Measurements from ENCODE around the gene ENPP6. TPM values are rescaled to one million over a fixed set of nuclear protein-coding genes. Genes with fewer than 3 reads are reported as not detected.

The ENPP6 gene
- total and polyA plus RNA-seq, 3 experiments from 2014 or later: 0.04 to 0.07 TPM; not detected in 1

- peaks cover 1 to 6% of the 10 kb centered on the region in 2 donors for H3K27me3 Mint-ChIP-seq
- no peak for DNase-seq
Measured at GRCh38 chr4:184259866-184260265, 42.2 kb upstream of the ENPP6 start.

DNA sequence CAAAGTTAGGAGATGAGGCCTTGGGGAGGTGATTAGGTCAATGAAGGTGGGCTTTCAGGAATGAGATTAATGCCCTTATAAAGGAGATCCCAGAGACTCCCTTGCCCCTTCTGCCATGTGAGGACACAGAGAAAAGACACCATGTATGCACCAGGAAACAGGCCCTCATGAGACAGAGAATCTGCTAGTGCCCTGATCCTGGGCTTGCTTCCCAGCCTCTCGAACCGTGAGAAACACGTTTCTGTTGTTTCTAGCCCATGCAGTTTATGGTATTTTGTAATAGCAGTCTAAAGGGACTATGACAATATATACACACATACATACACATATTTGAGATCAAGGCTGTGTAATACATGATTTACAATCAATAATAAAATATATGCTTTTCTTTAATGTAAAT is 41.4 kb upstream of the ENPP6 start:
- no peak overlapping the region for H3K4me3 Mint-ChIP-seq
- no peak overlapping the region for H3K27ac ChIP-seq (ENCODE audit: low read depth, low read length)
- CTCF ChIA-PET: no interaction called here

More at GRCh38 chr4:184259866-184260265, 42.2 kb upstream of the ENPP6 start:
- CTCF ChIA-PET: no interaction called here
- Mint-ChIP-seq H3K4me1 (peaks cover 5 to 7% (median 7%) of the 10 kb centered on the region in 3 donors), H3K9me3 (no peaks in the 10 kb centered on the region), H3K4me3 (no peak overlapping the region), H3K36me3 (no peaks in the 10 kb centered on the region), H3K27ac (no peak overlapping the region)
- H3K36me3 ChIP-seq (ENCODE audit: insufficient read depth, low read length): no peaks in the 10 kb centered on the region
- H3K4me1 ChIP-seq (ENCODE audit: insufficient read depth, low read length): peaks cover 3% of the 10 kb centered on the region
- H3K27ac ChIP-seq (ENCODE audit: low read depth, low read length): no peak overlapping the region
- no peak overlapping the region for H3K4me3 ChIP-seq (ENCODE audit: low read length)
- H3K27me3 ChIP-seq (ENCODE audit: insufficient read depth, low read length, poor library complexity, severe bottlenecking): no peaks in the 10 kb centered on the region
- no peaks in the 10 kb centered on the region for H3K9me3 ChIP-seq (ENCODE audit: low read length)
- POLR2A ChIA-PET: no interaction called here

GRCh38 chr4:184255871-184256642 is 38.4 kb upstream of the ENPP6 start:
- H3K4me1 Mint-ChIP-seq: peaks cover 0 to under 1% (median under 1%) of the 10 kb centered on the region in 3 donors
- no peaks in the 10 kb centered on the region for H3K36me3 Mint-ChIP-seq
- ChIA-PET POLR2A (no interaction called here), CTCF (no interaction called here)
- H3K9me3 Mint-ChIP-seq: no peaks in the 10 kb centered on the region
- Histone ChIP-seq H3K27me3 (ENCODE audit: insufficient read depth, low read length, poor library complexity, severe bottlenecking) (no peaks in the 10 kb centered on the region), H3K36me3 (ENCODE audit: insufficient read depth, low read length) (no peaks in the 10 kb centered on the region), H3K9me3 (ENCODE audit: low read length) (no peaks in the 10 kb centered on the region), H3K4me1 (ENCODE audit: insufficient read depth, low read length) (no peaks in the 10 kb centered on the region), H3K4me3 (ENCODE audit: low read length) (no peak overlapping the region), H3K27ac (ENCODE audit: low read depth, low read length) (no peak overlapping the region)
- H3K27ac Mint-ChIP-seq: peak overlapping the region in 2 of 8 donors; percentile 26 to 73
- peaks cover 3 to 6% of the 10 kb centered on the region in 2 donors for H3K27me3 Mint-ChIP-seq
- DNase-seq: no peak
- H3K4me3 Mint-ChIP-seq: no peak overlapping the region

More for the DNA sequence above, 41.4 kb upstream of the ENPP6 start:
- H3K4me1 ChIP-seq (ENCODE audit: insufficient read depth, low read length): no peaks in the 10 kb centered on the region
- no peaks in the 10 kb centered on the region for H3K9me3 Mint-ChIP-seq
- H3K4me3 ChIP-seq (ENCODE audit: low read length): no peak overlapping the region
- no peaks in the 10 kb centered on the region for H3K27me3 ChIP-seq (ENCODE audit: insufficient read depth, low read length, poor library complexity, severe bottlenecking)
- H3K36me3 ChIP-seq (ENCODE audit: insufficient read depth, low read length): no peaks in the 10 kb centered on the region
- H3K27ac Mint-ChIP-seq: no peak overlapping the region
- peaks cover 3 to 6% of the 10 kb centered on the region in 2 donors for H3K27me3 Mint-ChIP-seq
- no peak for DNase-seq
- H3K36me3 Mint-ChIP-seq: no peaks in the 10 kb centered on the region
- POLR2A ChIA-PET: no interaction called here
- H3K9me3 ChIP-seq (ENCODE audit: low read length): no peaks in the 10 kb centered on the region
- H3K4me1 Mint-ChIP-seq: peaks cover 2 to 3% (median 3%) of the 10 kb centered on the region in 3 donors

DNA sequence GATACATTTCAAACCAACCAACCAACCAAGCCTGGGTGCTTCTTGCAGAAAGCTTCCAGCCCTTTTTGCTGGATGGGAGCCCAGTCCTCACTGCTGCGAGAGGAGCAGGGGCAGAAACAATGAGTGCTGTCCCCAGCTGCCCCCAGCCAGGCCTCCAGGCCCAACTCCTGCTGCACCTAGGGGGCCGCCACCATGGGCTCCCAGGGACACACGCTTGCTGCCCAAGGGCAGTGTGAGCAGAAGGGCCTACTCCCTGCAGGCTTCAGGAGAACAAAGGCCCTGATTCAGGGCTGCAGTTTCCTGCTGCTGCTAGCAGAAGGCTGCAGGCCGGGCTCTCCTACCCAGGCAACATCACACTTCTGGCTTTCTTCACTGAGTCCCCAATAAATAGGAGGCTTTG is 37.7 kb upstream of the ENPP6 start:
- Mint-ChIP-seq H3K4me1 (peaks cover 4 to 6% (median 5%) of the 10 kb centered on the region in 3 donors), H3K36me3 (no peaks in the 10 kb centered on the region), H3K4me3 (no peak overlapping the region), H3K9me3 (no peaks in the 10 kb centered on the region), H3K27ac (no peak overlapping the region), H3K27me3 (peaks cover 3 to 6% of the 10 kb centered on the region in 2 donors)
- no peaks in the 10 kb centered on the region for H3K4me1 ChIP-seq (ENCODE audit: insufficient read depth, low read length)
- no peaks in the 10 kb centered on the region for H3K27me3 ChIP-seq (ENCODE audit: insufficient read depth, low read length, poor library complexity, severe bottlenecking)
- ChIA-PET POLR2A (no interaction called here), CTCF (no interaction called here)
- no peaks in the 10 kb centered on the region for H3K36me3 ChIP-seq (ENCODE audit: insufficient read depth, low read length)
- no peak overlapping the region for H3K27ac ChIP-seq (ENCODE audit: low read depth, low read length)
- no peak for DNase-seq
- H3K4me3 ChIP-seq (ENCODE audit: low read length): no peak overlapping the region
- no peaks in the 10 kb centered on the region for H3K9me3 ChIP-seq (ENCODE audit: low read length)

- H3K9me3 Mint-ChIP-seq: no peaks in the 10 kb centered on the region
- no peaks in the 10 kb centered on the region for H3K36me3 Mint-ChIP-seq
- POLR2A ChIA-PET: no interaction called here
Measured at GRCh38 chr4:184253072-184253420, 35.4 kb upstream of the ENPP6 start.

DNA sequence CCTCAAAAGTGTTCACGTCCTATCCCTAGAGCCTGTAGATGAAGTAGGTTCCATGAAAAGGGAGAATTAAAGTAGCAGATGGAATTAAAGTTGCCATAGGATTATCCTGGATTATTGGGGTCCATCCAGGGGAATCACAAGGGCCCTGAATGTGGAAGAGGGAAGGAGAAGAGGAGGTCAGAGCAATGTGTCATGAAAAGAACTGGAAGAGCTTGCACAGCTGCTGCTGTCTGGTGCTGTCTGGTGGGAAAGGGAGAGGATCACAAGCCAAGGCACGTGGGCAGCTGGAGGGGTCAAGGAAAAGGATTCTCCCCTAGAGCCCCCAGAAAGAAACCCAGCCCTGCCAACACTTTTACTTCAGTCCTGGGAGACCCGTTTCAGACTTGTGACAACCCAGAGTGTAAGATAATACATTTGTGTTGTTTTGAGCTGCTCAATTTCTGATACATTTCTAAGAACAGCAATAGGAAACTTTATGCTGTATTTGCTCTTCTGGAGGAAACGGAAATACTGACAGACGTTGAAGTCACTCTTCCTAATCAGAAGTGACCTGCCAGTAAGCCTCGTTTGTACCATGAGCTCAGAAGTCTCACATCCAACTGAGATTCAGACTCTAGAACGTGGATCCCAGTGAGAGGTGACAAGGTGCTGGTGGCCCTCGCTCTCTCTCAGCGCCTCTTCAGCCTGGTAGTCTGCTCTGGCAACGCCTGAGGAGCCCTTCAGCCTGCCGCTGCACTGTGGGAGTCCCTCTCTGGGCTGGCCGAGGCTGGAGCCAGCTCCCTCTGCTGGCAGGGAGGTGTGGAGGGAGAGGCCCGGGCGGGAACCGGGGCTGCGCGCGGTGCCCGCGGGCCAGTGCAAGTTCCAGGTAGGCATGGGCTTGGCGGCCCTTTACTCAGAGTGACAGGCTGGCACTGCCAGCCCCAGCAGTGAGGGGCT is 34.7 kb upstream of the ENPP6 start:
- H3K4me1 Mint-ChIP-seq: peaks cover 4 to 9% (median 5%) of the 10 kb centered on the region in 3 donors
- H3K4me3 Mint-ChIP-seq: no peak overlapping the region
- H3K9me3 ChIP-seq (ENCODE audit: low read length): no peaks in the 10 kb centered on the region
- no peak overlapping the region for H3K4me3 ChIP-seq (ENCODE audit: low read length)
- no peaks in the 10 kb centered on the region for H3K9me3 Mint-ChIP-seq
- no peaks in the 10 kb centered on the region for H3K4me1 ChIP-seq (ENCODE audit: insufficient read depth, low read length)
- no peaks in the 10 kb centered on the region for H3K36me3 Mint-ChIP-seq
- ChIA-PET POLR2A (no interaction called here), CTCF (interaction anchor here (1.7 to 4.8 kb wide), 4 partner anchors 11 to 728 kb away, joined by 3 to 26 read pairs (median 5); no protein-coding TSS in a partner anchor)
- DNase-seq: no peak
- no peaks in the 10 kb centered on the region for H3K36me3 ChIP-seq (ENCODE audit: insufficient read depth, low read length)
- no peak overlapping the region for H3K27ac ChIP-seq (ENCODE audit: low read depth, low read length)
- no peak overlapping the region for H3K27ac Mint-ChIP-seq
- no peaks in the 10 kb centered on the region for H3K27me3 ChIP-seq (ENCODE audit: insufficient read depth, low read length, poor library complexity, severe bottlenecking)
- peaks cover 3 to 11% of the 10 kb centered on the region in 2 donors for H3K27me3 Mint-ChIP-seq

More at GRCh38 chr4:184253072-184253420, 35.4 kb upstream of the ENPP6 start:
- H3K9me3 ChIP-seq (ENCODE audit: low read length): no peaks in the 10 kb centered on the region
- no peaks in the 10 kb centered on the region for H3K36me3 ChIP-seq (ENCODE audit: insufficient read depth, low read length)
- no peaks in the 10 kb centered on the region for H3K27me3 ChIP-seq (ENCODE audit: insufficient read depth, low read length, poor library complexity, severe bottlenecking)
- DNase-seq: no peak
- Mint-ChIP-seq H3K4me1 (peaks cover 4 to 9% (median 5%) of the 10 kb centered on the region in 3 donors), H3K4me3 (no peak overlapping the region), H3K27ac (no peak overlapping the region), H3K27me3 (peaks cover 3 to 6% of the 10 kb centered on the region in 2 donors)
- CTCF ChIA-PET: interaction anchor here (1.1 to 4.8 kb wide), 3 partner anchors 10 to 157 kb away, joined by 3 to 26 read pairs (median 7); no protein-coding TSS in a partner anchor
- H3K4me3 ChIP-seq (ENCODE audit: low read length): no peak overlapping the region
- no peak overlapping the region for H3K27ac ChIP-seq (ENCODE audit: low read depth, low read length)
- no peaks in the 10 kb centered on the region for H3K4me1 ChIP-seq (ENCODE audit: insufficient read depth, low read length)

GRCh38 chr4:184251670-184251980 is 34.0 kb upstream of the ENPP6 start:
- H3K9me3 Mint-ChIP-seq: no peaks in the 10 kb centered on the region
- Histone ChIP-seq H3K4me1 (ENCODE audit: insufficient read depth, low read length) (no peaks in the 10 kb centered on the region), H3K27me3 (ENCODE audit: insufficient read depth, low read length, poor library complexity, severe bottlenecking) (no peaks in the 10 kb centered on the region), H3K36me3 (ENCODE audit: insufficient read depth, low read length) (no peaks in the 10 kb centered on the region), H3K27ac (ENCODE audit: low read depth, low read length) (no peak overlapping the region), H3K4me3 (ENCODE audit: low read length) (no peak overlapping the region), H3K9me3 (ENCODE audit: low read length) (no peaks in the 10 kb centered on the region)
- CTCF ChIA-PET: interaction anchor here (1.0 to 4.8 kb wide), 6 partner anchors 10 to 729 kb away, joined by 3 to 26 read pairs (median 4); no protein-coding TSS in a partner anchor
- no peak for DNase-seq
- POLR2A ChIA-PET: no interaction called here
- no peaks in the 10 kb centered on the region for H3K36me3 Mint-ChIP-seq
- H3K4me1 Mint-ChIP-seq: peaks cover 4 to 9% (median 5%) of the 10 kb centered on the region in 3 donors
- no peak overlapping the region for H3K27ac Mint-ChIP-seq
- H3K4me3 Mint-ChIP-seq: no peak overlapping the region
- peaks cover 3 to 10% of the 10 kb centered on the region in 2 donors for H3K27me3 Mint-ChIP-seq
